Lung (tissue), 12 donors: ENCODE results near the gene ARHGDIG. TPM values are rescaled to one million over a fixed set of nuclear protein-coding genes. Genes with fewer than 3 reads are reported as not detected.
"Not testable (repeated sequence)": the region's sequence is repeated elsewhere in the genome, so short reads cannot be mapped to it uniquely, and the experiment has no call there.

Experiments used
- ATAC-seq: fragments of 200-7000 bp; cut with Tn5 transposase; one replicate; pipeline ENCODE4 v1.9.1; 2020; ENCODE audit warnings: moderate number of reproducible peaks; ENCODE audit not compliant: insufficient read depth, low FRiP score
- DNase-seq, 3 donors: peaks; one replicate each; pipeline ENCODE4 v3.0.0-alpha.2; 2013 to 2017
- H3K27ac ChIP-seq, 2 donors: one replicate each; pipeline ENCODE4 v1.5.1; 2013; ENCODE audit warnings: mild to moderate bottlenecking in 2 of 2, moderate library complexity in 2 of 2, control low read depth in 1 of 2, inconsistent platforms in 1 of 2, low read depth in 1 of 2, low read length in 1 of 2
- H3K27me3 ChIP-seq, 3 donors: one replicate each; pipeline ENCODE4 v1.5.1; 2013; ENCODE audit warnings: low read length in 2 of 3; ENCODE audit not compliant: control insufficient read depth in 3 of 3, insufficient read depth in 3 of 3
- H3K36me3 ChIP-seq, 4 donors: one replicate each; pipeline ENCODE4 v1.5.1; 2013; ENCODE audit warnings: low read length in 4 of 4, mild to moderate bottlenecking in 1 of 4, moderate library complexity in 1 of 4; ENCODE audit not compliant: control insufficient read depth in 4 of 4, insufficient read depth in 4 of 4
- H3K4me1 ChIP-seq, 5 donors: one replicate each; pipeline ENCODE4 v1.5.1; 2013; ENCODE audit warnings: low read length in 5 of 5, mild to moderate bottlenecking in 2 of 5, moderate library complexity in 1 of 5; ENCODE audit not compliant: control insufficient read depth in 5 of 5, insufficient read depth in 5 of 5
- H3K4me3 ChIP-seq: one replicate; pipeline ENCODE4 v1.5.1; 2013; ENCODE audit warnings: mild to moderate bottlenecking, control low read depth, moderate library complexity
- H3K9ac ChIP-seq, 2 donors: one replicate each; pipeline ENCODE4 v1.5.1; 2013; ENCODE audit warnings: low read length in 2 of 2, control low read depth in 1 of 2; ENCODE audit not compliant: insufficient read depth in 1 of 2
- H3K9me3 ChIP-seq, 4 donors: one replicate each; pipeline ENCODE4 v1.5.1; 2013; ENCODE audit warnings: low read length in 3 of 4, mild to moderate bottlenecking in 1 of 4, moderate library complexity in 1 of 4; ENCODE audit not compliant: control insufficient read depth in 4 of 4, insufficient read depth in 3 of 4
- WGBS, 2 donors: extraction: QIAGEN DNeasy Blood & Tissue Kit; methylation state at CpG; one replicate each; pipeline ENCODE4 v1.1.7; 2013; 5-methylcytosine and 5-hydroxymethylcytosine counted together
- polyA plus RNA-seq, 2 donors: library from polyadenylated mRNA; stranded (reverse); fragments of 200-250 nt; gene quantifications; one replicate each; pipeline ENCODE4 v1.2.1, GENCODE V29; 2013
- total RNA-seq, 2 donors: library from RNA; depleted of rRNA in 1 of 2; stranded (reverse); fragments of >200 nt in 1 of 2; gene quantifications; one replicate each; pipeline ENCODE4 v1.2.1, GENCODE V29; 2014 to 2021
- TF ChIP-seq, protein P1 (sequence below): IDR thresholded peaks from 2 replicates; pipeline ENCODE4 v1.5.1; 2012; ENCODE audit warnings: mild to moderate bottlenecking; ENCODE audit errors: control extremely low read depth, extremely low read depth
- donor health status: control.
- donor health status: control.
- donor health status: Bipolar disorder and iron deficiency.
- donor health status: healthy.
- donor health status: DM: yes; HTN: yes; CAD: no.

The ARHGDIG gene
- total and polyA plus RNA-seq, 4 donors: 0.07 to 0.58 (median 0.26) TPM; not detected in 1

DNA sequence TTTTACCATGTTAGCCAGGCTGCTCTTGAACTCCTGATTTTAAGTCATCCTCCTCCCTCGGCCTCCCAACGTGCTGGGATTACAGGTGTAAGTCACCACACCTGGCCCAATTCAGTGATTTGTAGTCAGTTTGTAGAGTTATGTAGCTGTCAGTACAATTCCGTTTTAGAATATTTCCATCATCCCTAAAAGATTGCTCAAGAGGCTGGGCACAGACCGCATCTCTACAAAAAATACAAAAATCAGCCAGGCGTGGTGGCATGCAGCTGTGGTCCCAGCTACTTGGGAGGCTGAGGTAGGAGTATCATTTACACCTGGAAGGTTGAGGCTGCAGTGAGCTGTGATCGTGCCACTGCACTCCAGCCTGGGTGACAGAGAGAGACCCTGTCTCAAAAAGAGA lies 25.2 kb upstream of the ARHGDIG start:
- H3K4me1 ChIP-seq: peaks cover 0 to 5% (median 0%) of the 10 kb centered on the region in 5 donors
- no peaks in the 10 kb centered on the region for H3K27me3 ChIP-seq
- ATAC-seq (no peak), DNase-seq (no peak)
- WGBS, 2 donors: 95 to 98% methylated on average over 6 of the region's 6 CpGs
- H3K36me3 ChIP-seq: peaks cover 0 to 17% (median 11%) of the 10 kb centered on the region in 4 donors
- H3K9ac ChIP-seq: no peak overlapping the region
- no peak overlapping the region for H3K4me3 ChIP-seq
- H3K27ac ChIP-seq: no peak overlapping the region
- TF ChIP-seq, protein P1, sequence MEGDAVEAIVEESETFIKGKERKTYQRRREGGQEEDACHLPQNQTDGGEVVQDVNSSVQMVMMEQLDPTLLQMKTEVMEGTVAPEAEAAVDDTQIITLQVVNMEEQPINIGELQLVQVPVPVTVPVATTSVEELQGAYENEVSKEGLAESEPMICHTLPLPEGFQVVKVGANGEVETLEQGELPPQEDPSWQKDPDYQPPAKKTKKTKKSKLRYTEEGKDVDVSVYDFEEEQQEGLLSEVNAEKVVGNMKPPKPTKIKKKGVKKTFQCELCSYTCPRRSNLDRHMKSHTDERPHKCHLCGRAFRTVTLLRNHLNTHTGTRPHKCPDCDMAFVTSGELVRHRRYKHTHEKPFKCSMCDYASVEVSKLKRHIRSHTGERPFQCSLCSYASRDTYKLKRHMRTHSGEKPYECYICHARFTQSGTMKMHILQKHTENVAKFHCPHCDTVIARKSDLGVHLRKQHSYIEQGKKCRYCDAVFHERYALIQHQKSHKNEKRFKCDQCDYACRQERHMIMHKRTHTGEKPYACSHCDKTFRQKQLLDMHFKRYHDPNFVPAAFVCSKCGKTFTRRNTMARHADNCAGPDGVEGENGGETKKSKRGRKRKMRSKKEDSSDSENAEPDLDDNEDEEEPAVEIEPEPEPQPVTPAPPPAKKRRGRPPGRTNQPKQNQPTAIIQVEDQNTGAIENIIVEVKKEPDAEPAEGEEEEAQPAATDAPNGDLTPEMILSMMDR: no peak
- H3K9me3 ChIP-seq: no peaks in the 10 kb centered on the region

DNA sequence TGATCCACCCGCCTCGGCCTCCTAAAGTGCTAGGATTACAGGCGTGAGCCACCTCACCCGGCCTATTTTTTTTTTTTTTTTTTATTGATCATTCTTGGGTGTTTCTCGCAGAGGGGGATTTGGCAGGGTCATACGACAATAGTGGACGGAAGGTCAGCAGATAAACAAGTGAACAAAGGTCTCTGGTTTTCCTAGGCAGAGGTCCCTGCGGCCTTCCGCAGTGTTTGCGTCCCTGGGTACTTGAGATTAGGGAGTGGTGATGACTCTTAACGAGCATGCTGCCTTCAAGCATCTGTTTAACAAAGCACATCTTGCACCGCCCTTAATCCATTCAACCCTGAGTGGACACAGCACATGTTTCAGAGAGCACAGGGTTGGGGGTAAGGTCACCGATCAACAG lies 22.3 kb upstream of the ARHGDIG start:
- not testable (repeated sequence) for ATAC-seq, H3K9me3 ChIP-seq
- 87 to 93% methylated on average over 9 to 10 of the region's 13 CpGs for WGBS, 2 donors

DNA sequence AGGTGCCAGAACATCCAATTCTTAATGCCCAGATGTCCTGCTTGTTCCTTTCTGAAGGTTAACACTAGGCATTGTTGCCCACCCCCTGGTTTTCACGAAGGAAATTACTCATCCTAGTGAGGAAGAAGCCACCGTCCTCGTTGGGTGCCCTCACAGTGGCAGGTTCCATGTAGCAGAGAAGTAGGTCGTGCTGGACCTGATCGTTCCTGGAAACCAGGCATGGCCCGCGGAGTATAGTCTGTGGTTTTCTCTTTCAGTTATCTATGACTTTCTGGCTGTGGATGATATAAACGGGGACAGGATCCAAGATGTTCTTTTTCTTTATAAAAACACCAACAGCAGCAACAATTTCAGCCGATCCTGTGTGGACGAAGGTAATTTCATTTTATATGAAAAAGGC lies 21.2 kb upstream of the ARHGDIG start:
- H3K9ac ChIP-seq: no peak overlapping the region
- H3K9me3 ChIP-seq: no peaks in the 10 kb centered on the region
- no peak overlapping the region for H3K27ac ChIP-seq
- no peaks in the 10 kb centered on the region for H3K4me1 ChIP-seq
- H3K27me3 ChIP-seq: no peaks in the 10 kb centered on the region
- 62 to 75% methylated on average over 10 of the region's 10 CpGs for WGBS, 2 donors
- no peak for DNase-seq
- ATAC-seq: no peak
- H3K4me3 ChIP-seq: no peak overlapping the region
- TF ChIP-seq, protein P1: no peak
- peaks cover 5 to 42% (median 14%) of the 10 kb centered on the region in 4 donors for H3K36me3 ChIP-seq

More for the DNA sequence above, 22.3 kb upstream of the ARHGDIG start:
- H3K4me3 ChIP-seq, H3K27ac ChIP-seq, DNase-seq, H3K4me1 ChIP-seq, H3K9ac ChIP-seq, H3K27me3 ChIP-seq: not testable (repeated sequence)
- H3K36me3 ChIP-seq: peaks cover 0 to 37% (median 11%) of the 10 kb centered on the region in 4 donors

DNA sequence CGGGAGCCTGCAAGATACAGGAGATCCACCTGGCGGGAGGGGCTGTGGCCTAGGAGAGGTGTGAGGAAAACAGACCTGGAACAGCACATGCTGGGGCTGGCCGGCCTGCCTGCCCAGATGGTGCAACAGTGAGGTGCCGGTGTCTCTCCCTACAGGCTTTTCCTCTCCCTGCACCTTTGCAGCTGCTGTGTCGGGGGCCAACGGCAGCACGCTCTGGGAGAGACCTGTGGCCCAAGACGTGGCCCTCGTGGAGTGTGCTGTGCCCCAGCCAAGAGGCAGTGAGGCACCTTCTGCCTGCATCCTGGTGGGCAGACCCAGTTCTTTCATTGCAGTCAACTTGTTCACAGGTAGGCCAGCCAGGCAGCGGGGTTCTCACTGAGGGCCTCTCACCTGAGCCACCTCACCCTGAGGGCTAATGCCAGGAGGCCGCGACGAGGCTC lies 20.6 kb upstream of the ARHGDIG start:
- Histone ChIP-seq H3K4me3 (no peak overlapping the region), H3K27ac (no peak overlapping the region), H3K4me1 (no peaks in the 10 kb centered on the region), H3K9me3 (no peaks in the 10 kb centered on the region), H3K36me3 (peaks cover 5 to 48% (median 15%) of the 10 kb centered on the region in 4 donors), H3K9ac (no peak overlapping the region), H3K27me3 (no peaks in the 10 kb centered on the region)
- TF ChIP-seq, protein P1: no peak
- WGBS, 2 donors: 89 to 92% methylated on average over 13 of the region's 13 CpGs
- DNase-seq (no peak), ATAC-seq (no peak)
